Colonic mucosa (tissue), 4 donors: ENCODE results near the gene CLDN17. TPM values are rescaled to one million over a fixed set of nuclear protein-coding genes. Genes with fewer than 3 reads are reported as not detected.

Experiments
- DNase-seq: peaks from one replicate; pipeline ENCODE4 v3.0.0-alpha.2; 2020
- H3K27ac ChIP-seq: fragments of 200-600 bp; one replicate; pipeline ENCODE4 v1.8.0; 2021
- H3K27me3 ChIP-seq: fragments of 200-600 bp; one replicate; pipeline ENCODE4 v1.8.0; 2021
- H3K36me3 ChIP-seq: fragments of 200-600 bp; one replicate; pipeline ENCODE4 v1.8.0; 2021
- H3K4me1 ChIP-seq: fragments of 200-600 bp; one replicate; pipeline ENCODE4 v1.8.0; 2021; ENCODE audit warnings: mild to moderate bottlenecking
- H3K4me3 ChIP-seq: fragments of 200-600 bp; one replicate; pipeline ENCODE4 v1.8.0; 2021
- H3K9ac ChIP-seq, 2 donors: one replicate each; pipeline ENCODE4 v1.7.0; 2013; ENCODE audit warnings: control low read depth in 2 of 2, low read depth in 2 of 2, low read length in 2 of 2
- H3K9me3 ChIP-seq: fragments of 200-600 bp; one replicate; pipeline ENCODE4 v1.8.0; 2021
- intact Hi-C: fragments of 100-400 bp; cut with DNase I; formaldehyde crosslinking; loops from one replicate; pipeline ENCODE4 v1.14.1; 2022
- total RNA-seq, 2 donors: library from RNA; stranded (reverse); fragmentation: NEBNext Ultra II Directional in 1 of 2; extraction: Animal tissue kit (Norgen Biotek cat#: 25700) in 1 of 2; gene quantifications; one replicate each; pipeline ENCODE4 v1.2.1, GENCODE V29; 2021
- TF ChIP-seq, protein P1 (sequence below): fragments of 200-600 bp; IDR thresholded peaks from one replicate; pipeline ENCODE4 v1.8.0; 2022; ENCODE audit warnings: antibody characterized with exemption, mild to moderate bottlenecking
- donor health status: healthy.
- donor health status: DM: no; HTN: no; CAD: no.
- donor health status: DM: no; HTN: no; CAD: no.

CLDN17 gene
- total RNA-seq, 2 donors from 2014 or later = not detected

- H3K36me3 ChIP-seq = no peaks in the 10 kb centered on the region
- intact Hi-C loops = no loop called here
- no peak for DNase-seq
- no peak overlapping the region for H3K9ac ChIP-seq
- no peak overlapping the region for H3K4me3 ChIP-seq
- no peak overlapping the region for H3K27ac ChIP-seq
- no peaks in the 10 kb centered on the region for H3K27me3 ChIP-seq
- no peaks in the 10 kb centered on the region for H3K4me1 ChIP-seq
- TF ChIP-seq, protein P1, sequence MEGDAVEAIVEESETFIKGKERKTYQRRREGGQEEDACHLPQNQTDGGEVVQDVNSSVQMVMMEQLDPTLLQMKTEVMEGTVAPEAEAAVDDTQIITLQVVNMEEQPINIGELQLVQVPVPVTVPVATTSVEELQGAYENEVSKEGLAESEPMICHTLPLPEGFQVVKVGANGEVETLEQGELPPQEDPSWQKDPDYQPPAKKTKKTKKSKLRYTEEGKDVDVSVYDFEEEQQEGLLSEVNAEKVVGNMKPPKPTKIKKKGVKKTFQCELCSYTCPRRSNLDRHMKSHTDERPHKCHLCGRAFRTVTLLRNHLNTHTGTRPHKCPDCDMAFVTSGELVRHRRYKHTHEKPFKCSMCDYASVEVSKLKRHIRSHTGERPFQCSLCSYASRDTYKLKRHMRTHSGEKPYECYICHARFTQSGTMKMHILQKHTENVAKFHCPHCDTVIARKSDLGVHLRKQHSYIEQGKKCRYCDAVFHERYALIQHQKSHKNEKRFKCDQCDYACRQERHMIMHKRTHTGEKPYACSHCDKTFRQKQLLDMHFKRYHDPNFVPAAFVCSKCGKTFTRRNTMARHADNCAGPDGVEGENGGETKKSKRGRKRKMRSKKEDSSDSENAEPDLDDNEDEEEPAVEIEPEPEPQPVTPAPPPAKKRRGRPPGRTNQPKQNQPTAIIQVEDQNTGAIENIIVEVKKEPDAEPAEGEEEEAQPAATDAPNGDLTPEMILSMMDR = no peak
- no peaks in the 10 kb centered on the region for H3K9me3 ChIP-seq
Observed at GRCh38 chr21:30129246-30129645, 37.4 kb downstream of the CLDN17 start.

GRCh38 chr21:30126576-30126975, 40.0 kb downstream of the CLDN17 start:
- Histone ChIP-seq H3K36me3 (no peaks in the 10 kb centered on the region), H3K9me3 (no peaks in the 10 kb centered on the region), H3K4me1 (no peaks in the 10 kb centered on the region), H3K9ac (no peak overlapping the region), H3K27ac (no peak overlapping the region), H3K4me3 (no peak overlapping the region), H3K27me3 (no peaks in the 10 kb centered on the region)
- TF ChIP-seq, protein P1 = no peak
- no peak for DNase-seq
- intact Hi-C loops = no loop called here

GRCh38 chr21:30117631-30118030, 49.0 kb downstream of the CLDN17 start:
- H3K9me3 ChIP-seq = no peaks in the 10 kb centered on the region
- H3K36me3 ChIP-seq = no peaks in the 10 kb centered on the region
- H3K27ac ChIP-seq = no peak overlapping the region
- H3K4me3 ChIP-seq = no peak overlapping the region
- TF ChIP-seq, protein P1 = no peak
- DNase-seq = no peak
- no peaks in the 10 kb centered on the region for H3K27me3 ChIP-seq
- no peak overlapping the region for H3K9ac ChIP-seq
- intact Hi-C loops = no loop called here
- H3K4me1 ChIP-seq = no peaks in the 10 kb centered on the region

GRCh38 chr21:30116479-30116878, 50.1 kb downstream of the CLDN17 start:
- Histone ChIP-seq H3K27ac (no peak overlapping the region), H3K4me1 (no peaks in the 10 kb centered on the region), H3K27me3 (no peaks in the 10 kb centered on the region), H3K9me3 (no peaks in the 10 kb centered on the region), H3K9ac (no peak overlapping the region), H3K4me3 (no peak overlapping the region), H3K36me3 (no peaks in the 10 kb centered on the region)
- TF ChIP-seq, protein P1 = no peak
- DNase-seq = no peak
- intact Hi-C loops = no loop called here

Other genes starting within 250 kb of the CLDN17 start
- under 1 TPM in 1 of 2 donors, not detected in 1; 0.11 TPM for gene GRIK1, start 226.8 kb downstream of the CLDN17 start, total RNA-seq
- 10 to 100 TPM; 21.3 to 32.6 TPM for gene CLDN8, start 49.3 kb upstream of the CLDN17 start, total RNA-seq
- not detected for gene KRTAP24-1, start 116.1 kb upstream of the CLDN17 start, total RNA-seq
- gene KRTAP25-1, start 122.7 kb upstream of the CLDN17 start, total RNA-seq = not detected
- not detected for gene KRTAP26-1, start 153.5 kb upstream of the CLDN17 start, total RNA-seq
- not detected for gene KRTAP27-1, start 170.9 kb upstream of the CLDN17 start, total RNA-seq
- gene KRTAP23-1, start 181.8 kb upstream of the CLDN17 start, total RNA-seq = not detected
- 1 to 10 TPM; 2.3 to 6.0 TPM for gene KRTAP13-2, start 205.5 kb upstream of the CLDN17 start, total RNA-seq
- gene KRTAP13-1, start 229.2 kb upstream of the CLDN17 start, total RNA-seq = not detected